IMR-90 (cell line): ENCODE results near the gene BCL2. TPM values are rescaled to one million over a fixed set of nuclear protein-coding genes. Genes with fewer than 3 reads are reported as not detected.

Experiments
- ATAC-seq: fragments of 200-7000 bp; cut with Tn5 transposase; 2 replicates; pipeline ENCODE4 v1.9.1; 2020; ENCODE audit warnings: low read depth, mild to moderate bottlenecking, moderate library complexity
- BruUV-seq: library from RNA; stranded (reverse); fragments of 400-500 nt; replicated peaks from 2 replicates; lab custom pipeline; 2021; lab: Mats Ljungman, UMichigan
- CTCF ChIA-PET: fragments of 300-600 bp; formaldehyde crosslinking; extraction: SDS; loops from one replicate; lab custom pipeline; 2021; ENCODE audit warnings: antibody characterized with exemption; lab: Yijun Ruan, JAX
- POLR2A ChIA-PET: fragments of 300-600 bp; sonication (Branson Sonifier 250); formaldehyde crosslinking; loops from one replicate; lab custom pipeline; 2022; ENCODE audit warnings: antibody characterized with exemption; ENCODE audit not compliant: unreplicated experiment; lab: Charles Lee
- DNase-seq: peaks from one replicate; pipeline ENCODE4 v3.0.0; 2013
- H2AFZ ChIP-seq: replicated peaks from 2 replicates; pipeline ENCODE3; 2013; ENCODE audit warnings: low read length, mild to moderate bottlenecking; ENCODE audit not compliant: poor library complexity
- H2AK5ac ChIP-seq: 2 replicates; pipeline ENCODE4 v1.6.1; 2013; ENCODE audit warnings: low read depth, low read length, inconsistent platforms
- H2AK9ac ChIP-seq: replicated peaks from 2 replicates; pipeline ENCODE3; 2013; ENCODE audit warnings: mild to moderate bottlenecking, low read depth, low read length, moderate library complexity; ENCODE audit not compliant: poor library complexity
- H2BK120ac ChIP-seq: 2 replicates; pipeline ENCODE4 v1.6.1; 2013; ENCODE audit warnings: low read depth, low read length, inconsistent platforms
- H2BK15ac ChIP-seq: 3 replicates; pipeline ENCODE4 v1.6.1; 2013; ENCODE audit warnings: low read depth, low read length, inconsistent platforms
- H2BK20ac ChIP-seq: 2 replicates; pipeline ENCODE4 v1.6.1; 2013; ENCODE audit warnings: low read depth, mild to moderate bottlenecking, inconsistent platforms, low read length, moderate library complexity
- H2BK5ac ChIP-seq: 2 replicates; pipeline ENCODE4 v1.6.1; 2013; ENCODE audit warnings: mild to moderate bottlenecking, low read depth, low read length, inconsistent platforms; ENCODE audit not compliant: poor library complexity, severe bottlenecking
- H3K14ac ChIP-seq: replicated peaks from 2 replicates; pipeline ENCODE4 v1.6.1; 2013; ENCODE audit warnings: low read depth, low read length, inconsistent platforms
- H3K18ac ChIP-seq: 2 replicates; pipeline ENCODE4 v1.6.1; 2013; ENCODE audit warnings: low read depth, low read length, control low read depth
- H3K23ac ChIP-seq: 2 replicates; pipeline ENCODE4 v1.6.1; 2013; ENCODE audit warnings: low read depth, low read length, inconsistent platforms
- H3K27ac ChIP-seq: 2 replicates; pipeline ENCODE4 v1.5.1; 2013; ENCODE audit warnings: mild to moderate bottlenecking, control low read depth, low read length; ENCODE audit not compliant: insufficient read depth
- H3K27me3 ChIP-seq: 2 replicates; pipeline ENCODE4 v1.6.1; 2013; ENCODE audit warnings: low read length; ENCODE audit not compliant: control insufficient read depth, insufficient read depth
- H3K36me3 ChIP-seq: 2 replicates; pipeline ENCODE4 v1.6.1; 2013; ENCODE audit warnings: low read length, mixed read lengths; ENCODE audit not compliant: control insufficient read depth, insufficient read depth
- H3K4ac ChIP-seq: 2 replicates; pipeline ENCODE4 v1.6.1; 2013; ENCODE audit warnings: low read depth, low read length, inconsistent platforms
- H3K4me1 ChIP-seq: 2 replicates; pipeline ENCODE4 v1.6.1; 2013; ENCODE audit warnings: low read length, mixed read lengths; ENCODE audit not compliant: control insufficient read depth, insufficient read depth
- H3K4me2 ChIP-seq: 2 replicates; pipeline ENCODE4 v1.6.1; 2013; ENCODE audit warnings: low read depth, mild to moderate bottlenecking, control low read depth, low read length, moderate library complexity
- H3K4me3 ChIP-seq: 2 replicates; pipeline ENCODE4 v1.5.1; 2013; ENCODE audit warnings: low read depth, mild to moderate bottlenecking, control low read depth, low read length, moderate library complexity; ENCODE audit not compliant: insufficient read depth
- H3K56ac ChIP-seq: 2 replicates; pipeline ENCODE4 v1.6.1; 2013; ENCODE audit warnings: low read length, inconsistent platforms; ENCODE audit not compliant: insufficient read depth; ENCODE audit errors: extremely low read depth
- H3K79me1 ChIP-seq, 2 experiments: 2 replicates each; pipeline ENCODE4 v1.6.1; 2013; ENCODE audit warnings: low read length in 2 of 2, inconsistent platforms in 1 of 2, low read depth in 1 of 2
- H3K9ac ChIP-seq: 2 replicates; pipeline ENCODE4 v1.6.1; 2013; ENCODE audit warnings: low read depth, low read length, control low read depth
- H3K9me1 ChIP-seq: 2 replicates; pipeline ENCODE4 v1.6.1; 2013; ENCODE audit warnings: low read length, inconsistent platforms; ENCODE audit not compliant: insufficient read depth
- H3K9me3 ChIP-seq: 2 replicates; pipeline ENCODE4 v1.6.1; 2013; ENCODE audit warnings: low read length; ENCODE audit not compliant: control insufficient read depth, insufficient read depth
- H4K20me1 ChIP-seq: 2 replicates; pipeline ENCODE4 v1.6.1; 2013; ENCODE audit warnings: low read length, inconsistent platforms; ENCODE audit not compliant: insufficient read depth
- H4K5ac ChIP-seq: 2 replicates; pipeline ENCODE4 v1.6.1; 2013; ENCODE audit warnings: mild to moderate bottlenecking, low read depth, low read length, control low read depth
- H4K8ac ChIP-seq, 2 experiments: 2 replicates each; pipeline ENCODE4 v1.6.1; 2013; ENCODE audit warnings: low read depth in 2 of 2, low read length in 2 of 2, control low read depth in 1 of 2, inconsistent platforms in 1 of 2
- H4K91ac ChIP-seq: 2 replicates; pipeline ENCODE4 v1.6.1; 2013; ENCODE audit warnings: low read depth, low read length, inconsistent platforms; ENCODE audit not compliant: insufficient read depth
- BHLHE40 ChIP-seq: fragments of 150-350 bp; IDR thresholded peaks from 2 replicates; pipeline ENCODE4 v1.6.1; 2016; ENCODE audit warnings: mild to moderate bottlenecking, low read depth, low read length
- MXI1 ChIP-seq: IDR thresholded peaks from 2 replicates; pipeline ENCODE4 v1.6.1; 2012; ENCODE audit warnings: low read depth, mild to moderate bottlenecking, low read length, moderate library complexity, borderline replicate concordance
- WGBS, 2 experiments: methylation state at CpG; one replicate each; pipeline versions ENCODE4 v1.1.5 to v1.1.7; 2013; ENCODE audit warnings: missing lambda C conversion rate in 2 of 2; ENCODE audit not compliant: insufficient read length in 1 of 2; ENCODE audit errors: extremely low coverage in 2 of 2; 5-methylcytosine and 5-hydroxymethylcytosine counted together
- dilution Hi-C: fragments of 300-500 bp; cut with HindIII; formaldehyde crosslinking; loops from one replicate; pipeline ENCODE4 v1.14.3; 2018; ENCODE audit warnings: low sequenced_read_pairs; ENCODE audit not compliant: unreplicated experiment
- in situ Hi-C: fragments of 300-500 bp; cut with MboI; formaldehyde crosslinking; loops from 3 replicates; pipeline ENCODE4 v1.14.3; 2019; ENCODE audit warnings: low sequenced_read_pairs, inconsistent platforms, mixed read lengths
- intact Hi-C: fragments of 100-400 bp; cut with micrococcal nuclease; formaldehyde crosslinking; loops from 2 replicates; pipeline ENCODE4 v1.10.0; 2022
- polyA plus RNA-seq, 3 experiments: library from polyadenylated mRNA; depleted of rRNA; stranded (reverse); fragments of >200 nt; gene quantifications; 2 replicates each; pipeline ENCODE4 v1.2.3, GENCODE V29; 2012; ENCODE audit warnings: low replicate concordance in 1 of 3
- total RNA-seq: library from RNA; depleted of rRNA; stranded (reverse); fragments of >200 nt; gene quantifications from 2 replicates; pipeline ENCODE4 v1.2.3, GENCODE V29; 2012

BCL2 gene
- total and polyA plus RNA-seq, 2 of the 4 experiments (the other 2 are of a cell fraction): 0.24 to 0.54 TPM

GRCh38 chr18:63157293-63158011 is 162.1 kb downstream of the BCL2 start:
- Histone ChIP-seq H2AK5ac (no peak overlapping the region), H3K4me3 (no peak overlapping the region), H4K91ac (no peak overlapping the region), H2AFZ (no peak overlapping the region), H2BK15ac (no peak overlapping the region), H3K4me2 (no peak overlapping the region), H3K56ac (no peak overlapping the region), H2BK20ac (no peak overlapping the region), H2BK5ac (no peak overlapping the region), H3K27me3 (peaks cover 16% of the 10 kb centered on the region), H3K36me3 (no peaks in the 10 kb centered on the region), H4K20me1 (no peaks in the 10 kb centered on the region; the same call in 1 of the 2 replicates), H3K23ac (no peak overlapping the region), H3K79me1 (no peaks in the 10 kb centered on the region), H4K8ac (no peak overlapping the region), H2BK120ac (no peak overlapping the region), H3K27ac (no peak overlapping the region), H3K18ac (no peak overlapping the region), H3K9me3 (no peaks in the 10 kb centered on the region), H3K9me1 (peaks cover 6% of the 10 kb centered on the region), H3K4me1 (peaks cover 6% of the 10 kb centered on the region; the same call in 1 of the 2 replicates), H4K5ac (no peak overlapping the region), H2AK9ac (no peak overlapping the region), H3K4ac (no peak overlapping the region), H3K9ac (no peak overlapping the region), H3K14ac (no peak overlapping the region)
- dilution Hi-C loops: no loop called here
- 100% methylated on average over 1 of the region's 15 CpGs; no CpG with 5 or more reads in 1 of the 2 experiments for WGBS, 2 experiments
- DNase-seq (no peak), ATAC-seq (no peak)
- TF ChIP-seq MXI1: no peak
- no peak for TF ChIP-seq BHLHE40
- ChIA-PET CTCF (no interaction called here), POLR2A (no interaction called here)
- BruUV-seq: no TSS peak
- in situ Hi-C loops: no loop called here
- intact Hi-C loops: no loop called here
